GM12865 (cell line): ENCODE data around the gene DISP1.

Experiments used
- DNase-seq: peaks from one replicate; pipeline ENCODE4 v3.0.0; 2010; ENCODE audit warnings: low read depth
- H3K4me3 ChIP-seq: 2 replicates; pipeline ENCODE4 v1.5.1; 2011; ENCODE audit warnings: mild to moderate bottlenecking, low read depth, low read length, control low read depth
- CTCF ChIP-seq: IDR thresholded peaks from 2 replicates; pipeline ENCODE4 v1.5.1; 2011; ENCODE audit warnings: low read length, control low read depth, low read depth, inconsistent platforms; ENCODE audit not compliant: insufficient read depth; ENCODE audit errors: missing control alignments

Gene DISP1

GRCh38 chr1:222792744-222793143 lies 22.1 kb upstream of the DISP1 start:
- no peak for DNase-seq
- no peak overlapping the region for H3K4me3 ChIP-seq
- no peak for TF ChIP-seq CTCF

GRCh38 chr1:222794656-222795474 lies 20.0 kb upstream of the DISP1 start:
- H3K4me3 ChIP-seq = no peak overlapping the region
- DNase-seq = no peak
- TF ChIP-seq CTCF = no peak

- no peak overlapping the region for H3K4me3 ChIP-seq
- TF ChIP-seq CTCF = no peak
- no peak for DNase-seq
These were observed 16.7 kb upstream of the DISP1 start for GRCh38 chr1:222798116-222798515.

- no peak for TF ChIP-seq CTCF
These were observed 15.9 kb upstream of the DISP1 start for GRCh38 chr1:222798975-222799374.

GRCh38 chr1:222801067-222801466 lies 13.8 kb upstream of the DISP1 start:
- no peak for TF ChIP-seq CTCF
- no peak for DNase-seq
- no peak overlapping the region for H3K4me3 ChIP-seq

More at GRCh38 chr1:222798975-222799374, 15.9 kb upstream of the DISP1 start:
- no peak for DNase-seq
- no peak overlapping the region for H3K4me3 ChIP-seq

GRCh38 chr1:222811671-222812070 lies 3.2 kb upstream of the DISP1 start:
- no peak for DNase-seq
- no peak overlapping the region for H3K4me3 ChIP-seq
- no peak for TF ChIP-seq CTCF
